ENCODE data around the gene ZIM2.

GRCh38 chr19:56864443-56865125, 24.1 kb upstream of the ZIM2 start:
- TF ChIP-seq GATA2 (IDR thresholded peaks at IDR 0.05; ENCODE audit: low read depth, low read length) (no peak), GATA3 (IDR thresholded peaks at IDR 0.05; ENCODE audit: low read depth, low read length) (no peak)

Data from SH-SY5Y (cell line).